GM18498 (cell line): Measurements from ENCODE around the gene EXOC4.
"Not testable (repeated sequence)": the region's sequence is repeated elsewhere in the genome, so short reads cannot be mapped to it uniquely, and the experiment has no call there.

Experiments
- ATAC-seq: cut with Tn5 transposase; IDR thresholded peaks from one replicate; pipeline ENCODE4 v1.9.1; 2021; ENCODE audit warnings: mild to moderate bottlenecking, moderate library complexity; ENCODE audit not compliant: unreplicated experiment

The EXOC4 gene

DNA sequence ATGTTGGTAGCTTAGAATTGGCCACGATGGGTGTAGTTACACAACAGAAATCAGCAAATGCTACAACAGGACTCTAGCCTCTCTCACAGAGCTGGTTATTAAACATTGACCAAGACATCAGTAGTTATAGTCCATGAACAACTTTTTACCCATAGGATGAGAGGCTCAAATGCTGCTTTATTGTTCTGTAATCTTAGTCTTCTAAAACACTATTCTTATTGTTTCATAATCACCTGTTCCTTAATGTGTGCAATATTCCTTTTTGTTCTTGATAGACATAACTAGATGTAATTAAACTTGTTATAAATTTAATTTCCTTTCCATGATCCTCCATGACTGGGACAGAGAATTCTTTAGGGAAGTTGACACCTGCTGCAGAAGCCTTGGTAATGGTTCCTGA lies 356.9 kb downstream of the EXOC4 start:
- no peak for ATAC-seq

GRCh38 chr7:133611955-133612354 lies 359.1 kb downstream of the EXOC4 start:
- no peak for ATAC-seq

DNA sequence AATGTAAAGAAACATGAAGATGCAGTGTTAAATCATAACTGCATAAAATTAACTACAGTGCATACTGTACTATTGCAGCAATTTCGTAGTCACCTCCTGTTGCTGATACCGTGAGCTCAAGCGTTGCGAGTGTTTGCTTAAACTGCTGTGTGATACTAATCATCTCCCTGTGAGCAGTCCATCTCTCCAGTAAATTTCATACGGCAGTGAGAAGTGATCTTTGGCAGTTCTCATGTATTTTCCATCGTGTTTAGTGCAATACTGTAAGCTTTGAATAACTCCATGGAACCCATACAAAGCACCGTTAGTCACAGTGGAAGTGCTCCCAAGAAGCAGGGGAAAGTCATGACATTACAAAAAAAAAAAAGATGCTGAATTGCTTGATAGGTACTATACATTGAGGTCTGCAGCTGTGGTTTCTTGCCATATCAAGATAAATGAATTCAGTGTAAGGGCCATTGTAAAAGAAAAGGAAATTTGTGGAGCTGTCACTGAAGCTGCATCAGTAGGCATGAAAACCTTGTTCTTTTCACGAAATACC lies 360.4 kb downstream of the EXOC4 start:
- no peak for ATAC-seq

GRCh38 chr7:133614251-133614650 lies 361.4 kb downstream of the EXOC4 start:
- ATAC-seq: no peak

DNA sequence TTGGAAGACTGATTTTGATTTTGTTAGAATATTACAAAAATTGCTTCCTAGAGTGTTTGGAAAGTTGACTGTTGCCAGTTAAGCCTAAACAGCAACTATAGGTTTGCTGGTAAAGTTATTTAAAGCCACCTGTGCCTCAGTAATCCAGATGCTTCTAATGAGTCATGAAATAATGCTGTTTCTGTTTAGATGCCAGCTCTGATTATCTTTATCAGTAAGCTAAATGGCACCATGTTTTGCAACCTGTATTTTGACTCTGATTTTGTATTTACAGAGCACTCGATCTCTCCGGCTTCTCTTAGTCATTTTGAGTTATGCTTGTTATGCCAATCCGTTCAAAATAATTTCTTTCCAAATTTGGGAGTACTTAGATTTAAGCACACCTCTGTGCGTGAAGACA lies 366.1 kb downstream of the EXOC4 start:
- no peak for ATAC-seq

- no peak for ATAC-seq
Observed at GRCh38 chr7:133619491-133619890, 366.6 kb downstream of the EXOC4 start.

DNA sequence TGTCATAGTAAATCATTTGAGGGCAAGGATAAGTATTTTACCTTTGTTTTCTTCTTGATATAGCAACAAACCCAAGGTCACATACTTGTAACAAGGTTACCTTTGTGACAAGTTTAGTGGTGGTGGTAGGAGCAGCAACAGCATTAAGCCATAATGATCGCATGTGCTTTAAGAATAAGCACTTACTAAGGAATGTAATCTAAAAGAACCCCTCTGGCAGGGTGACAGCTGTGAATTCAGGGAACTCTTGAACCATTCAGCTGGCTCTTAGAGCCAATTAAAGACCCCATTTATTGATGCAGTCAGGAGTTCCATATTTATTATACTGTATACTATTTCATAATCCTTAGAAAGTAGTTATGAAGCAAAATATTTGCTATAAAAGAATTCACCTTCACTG lies 370.8 kb downstream of the EXOC4 start:
- ATAC-seq: no peak

DNA sequence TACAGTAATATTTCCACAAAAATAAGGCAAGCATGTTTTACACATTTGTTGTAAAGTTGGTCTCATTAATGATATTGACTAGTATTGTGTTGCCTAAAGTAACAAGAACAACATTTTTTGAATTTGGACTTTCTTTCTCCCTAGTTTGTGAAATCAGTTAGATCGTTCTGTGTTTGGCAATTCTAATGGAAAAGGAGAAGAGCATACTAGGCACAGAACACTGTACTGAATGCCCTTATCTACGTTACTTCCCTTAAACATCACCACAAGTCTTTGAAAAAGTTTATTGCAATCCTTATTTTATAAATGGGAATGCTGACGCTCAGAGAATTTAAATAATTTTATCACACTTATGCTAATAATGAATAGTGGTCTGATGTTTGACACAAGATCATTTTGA lies 372.2 kb downstream of the EXOC4 start:
- no peak for ATAC-seq

- no peak for ATAC-seq
Observed at GRCh38 chr7:133629701-133630100, 376.8 kb downstream of the EXOC4 start.

DNA sequence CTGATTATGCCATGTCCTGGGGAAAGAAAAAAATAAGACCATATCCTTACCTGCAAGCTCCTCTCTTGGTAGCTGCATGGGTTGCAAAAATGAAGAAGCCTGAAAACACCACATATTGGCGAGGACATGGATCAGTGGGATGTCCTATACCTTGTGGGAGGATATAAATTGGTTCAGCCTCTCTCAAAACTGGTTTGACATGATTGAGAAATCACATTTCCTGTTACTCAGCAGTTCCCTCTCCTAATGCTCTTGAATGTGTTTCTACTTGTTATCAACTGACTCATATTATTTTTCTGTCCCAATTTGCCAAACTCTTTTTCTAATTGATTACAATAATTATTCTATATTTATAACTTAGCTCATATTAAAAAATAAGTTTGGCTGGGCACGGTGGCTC lies 380.2 kb downstream of the EXOC4 start:
- ATAC-seq: no peak

- no peak for ATAC-seq
Observed at GRCh38 chr7:133635541-133635940, 382.7 kb downstream of the EXOC4 start.

GRCh38 chr7:133638857-133639256 lies 386.0 kb downstream of the EXOC4 start:
- no peak for ATAC-seq

- ATAC-seq: no peak
Observed at GRCh38 chr7:133641436-133641835, 388.6 kb downstream of the EXOC4 start.

DNA sequence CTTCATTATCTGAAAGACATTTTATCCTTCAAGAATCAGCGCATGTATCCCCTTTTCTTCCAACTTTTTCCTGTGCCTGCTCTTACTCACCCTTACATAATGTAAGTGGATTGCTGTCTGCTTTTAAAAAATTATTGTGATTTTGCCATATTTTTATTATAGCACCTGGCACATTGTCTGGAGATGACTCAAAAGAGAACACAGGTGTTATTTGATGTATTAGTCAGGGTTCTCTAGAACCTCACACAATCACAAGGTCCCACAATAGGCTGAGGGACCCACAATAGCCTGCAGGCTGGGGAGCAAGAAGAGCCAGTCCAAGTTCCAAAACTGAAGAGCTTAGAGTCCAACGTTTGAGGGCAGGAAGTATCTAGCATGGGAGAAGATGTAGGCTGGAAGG lies 390.0 kb downstream of the EXOC4 start:
- no peak for ATAC-seq

- ATAC-seq: not testable (repeated sequence)
Observed at GRCh38 chr7:133643652-133644051, 390.8 kb downstream of the EXOC4 start.

GRCh38 chr7:133645884-133646391 lies 393.1 kb downstream of the EXOC4 start:
- no peak for ATAC-seq

DNA sequence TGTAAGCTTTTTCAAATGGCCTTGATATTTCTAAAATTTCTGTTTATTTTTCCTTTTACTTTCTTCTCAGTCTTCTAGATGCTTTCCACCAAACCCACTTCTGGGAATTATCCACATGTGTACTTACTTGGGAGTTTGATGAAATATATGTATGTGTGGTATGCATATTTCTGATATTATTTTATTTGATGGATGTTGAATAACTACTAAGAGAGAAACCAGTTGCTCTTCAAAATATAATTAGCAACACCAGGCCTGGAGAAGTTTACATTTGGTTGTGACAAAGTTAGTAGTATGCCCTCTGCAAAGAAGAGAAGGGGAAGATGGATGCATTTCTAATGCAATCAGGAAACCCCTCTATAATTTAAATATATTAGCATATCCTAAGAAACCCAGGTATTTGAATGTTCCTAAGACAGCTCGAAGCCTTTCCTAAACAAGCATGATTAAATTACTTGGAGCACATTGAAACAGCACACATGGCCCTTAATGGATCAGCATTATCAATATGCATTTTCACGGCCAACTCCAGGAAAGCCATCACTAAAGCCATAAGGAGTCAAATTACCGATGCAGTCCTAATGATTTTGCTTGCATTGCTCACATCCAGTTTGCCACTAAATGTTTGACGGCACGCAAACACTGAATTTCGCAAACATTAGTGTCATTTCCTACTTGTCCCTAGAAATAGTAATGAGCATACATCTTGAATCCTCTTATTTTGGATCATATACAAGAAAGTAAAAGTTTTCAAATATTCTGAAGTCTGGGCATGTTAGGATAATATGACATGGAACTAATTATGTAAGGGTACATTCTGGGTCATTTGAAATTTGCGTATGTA lies 393.8 kb downstream of the EXOC4 start:
- no peak for ATAC-seq

DNA sequence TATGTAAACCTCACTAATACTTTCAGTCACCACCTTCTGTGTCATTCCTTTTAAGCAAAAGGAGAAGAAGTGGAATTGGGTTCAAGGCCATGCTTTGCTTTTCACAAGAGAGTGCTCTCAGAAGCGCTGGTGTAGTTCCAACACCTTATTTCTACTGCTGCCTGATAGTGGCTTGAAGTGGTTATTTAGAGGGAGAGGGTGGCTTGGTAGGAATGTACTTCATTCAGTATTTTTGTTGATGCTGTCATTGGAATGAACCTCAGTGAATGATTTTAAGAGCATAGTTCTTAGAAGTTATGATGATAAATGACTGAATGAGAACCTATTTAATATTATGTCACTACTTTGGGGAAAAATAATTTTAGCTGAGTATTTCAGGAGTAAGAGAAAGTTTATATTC lies 396.7 kb downstream of the EXOC4 start:
- no peak for ATAC-seq

- ATAC-seq: no peak
Observed at GRCh38 chr7:133650069-133650468, 397.2 kb downstream of the EXOC4 start.

DNA sequence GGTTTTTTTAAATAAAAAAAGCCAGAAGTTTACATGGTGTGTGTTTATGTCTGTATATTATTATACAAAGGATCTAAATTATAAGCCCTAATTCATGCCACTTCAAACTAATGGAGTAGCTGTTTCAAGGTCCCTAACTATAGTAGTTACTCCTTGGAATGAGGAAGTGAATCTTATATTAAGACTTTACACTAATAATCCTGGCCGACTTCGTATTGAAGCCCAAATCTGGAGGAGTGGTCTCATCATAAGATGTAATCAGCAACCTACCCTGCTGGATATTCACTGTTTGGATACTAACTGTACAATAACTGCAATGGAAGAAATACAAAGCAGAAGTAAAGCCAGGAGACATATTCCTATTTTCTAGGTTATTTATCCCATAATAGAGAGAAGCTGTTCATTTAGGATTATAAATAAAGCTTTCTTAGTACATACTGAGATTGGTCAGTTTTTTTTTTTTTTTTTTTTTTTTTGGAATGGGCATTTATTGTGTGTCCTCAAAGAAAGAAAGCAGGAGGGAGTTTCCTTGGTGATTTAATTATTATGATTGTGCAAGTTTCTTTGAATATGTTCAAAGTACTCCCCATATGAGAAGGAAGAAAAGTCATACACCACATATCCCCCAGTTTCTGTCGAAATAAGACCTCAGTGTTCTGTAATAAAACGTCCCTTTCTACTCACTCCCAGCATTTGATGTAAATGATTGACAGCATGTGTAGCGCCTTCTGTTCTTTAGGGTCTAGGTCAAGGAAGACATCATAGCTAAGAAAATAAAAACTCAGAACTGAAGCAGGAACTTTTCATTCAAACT lies 397.8 kb downstream of the EXOC4 start:
- no peak for ATAC-seq

DNA sequence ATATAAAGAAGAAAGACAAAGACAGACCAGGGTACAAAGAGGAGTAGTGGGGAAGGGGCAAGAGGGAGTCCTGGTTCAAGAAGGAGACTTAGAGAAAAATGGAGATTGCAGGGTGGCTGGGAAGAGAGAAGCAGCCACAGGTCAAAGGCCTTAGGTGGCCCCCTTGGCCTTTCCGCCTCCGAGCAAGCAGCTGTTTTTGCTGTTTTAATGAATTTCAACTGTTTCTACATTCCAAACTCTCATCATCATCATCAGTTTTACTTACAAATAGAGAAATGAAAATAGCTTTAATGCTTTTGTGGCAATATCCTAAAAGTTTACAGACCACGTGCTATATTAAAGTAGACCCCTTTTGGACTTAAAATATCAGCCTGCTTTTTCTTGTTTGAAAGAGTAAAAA lies 399.7 kb downstream of the EXOC4 start:
- ATAC-seq: no peak

GRCh38 chr7:133654547-133654946 lies 401.7 kb downstream of the EXOC4 start:
- no peak for ATAC-seq
